NCI-H526 treated with DMSO at 0.1 percent for 48 hours (cell line): Measurements from ENCODE around the gene HLA-DQB2.

Experiments
- DNase-seq: peaks from one replicate; lab custom pipeline; 2025; lab: John Stamatoyannopoulos, UW

Gene HLA-DQB2

DNA sequence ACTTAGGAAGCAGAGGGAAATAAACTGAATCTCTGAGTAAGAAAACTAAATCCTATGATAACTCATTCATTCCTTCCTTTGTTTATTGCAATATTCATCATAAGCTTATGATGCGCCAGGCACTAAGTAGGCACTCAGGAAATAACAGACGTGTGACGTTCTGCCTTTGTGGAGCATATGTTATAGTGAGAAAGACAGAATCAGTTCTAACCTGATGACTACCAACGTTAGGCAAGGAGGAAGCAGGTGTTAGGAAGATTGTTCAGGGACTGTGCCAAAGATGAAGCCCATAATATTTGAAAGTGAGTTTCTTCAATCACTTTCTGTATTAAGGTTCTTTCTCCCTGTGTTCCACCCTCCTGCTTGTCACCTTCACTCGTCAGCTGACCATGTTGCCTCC is 18.6 kb downstream of the HLA-DQB2 start:
- no peak for DNase-seq

DNA sequence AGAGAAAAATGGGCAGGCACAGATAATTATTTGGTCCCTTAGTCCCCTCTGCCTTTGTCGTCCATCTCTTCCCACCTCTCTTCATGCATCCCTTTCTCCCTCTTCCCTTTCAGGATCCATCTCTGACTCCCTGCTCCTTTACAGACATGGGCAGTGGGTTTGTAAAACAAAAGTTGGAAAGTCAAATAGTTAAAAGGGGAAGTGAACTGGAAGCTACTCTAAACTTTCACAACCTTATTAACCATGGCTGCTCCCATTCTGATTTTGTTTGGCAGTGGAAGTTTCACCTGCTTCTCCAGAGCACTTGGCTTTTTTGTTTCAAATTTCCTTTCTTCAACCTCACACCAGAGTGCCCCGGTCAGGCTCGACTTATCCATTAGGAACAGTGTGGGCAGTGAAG is 21.0 kb downstream of the HLA-DQB2 start:
- DNase-seq: no peak

DNA sequence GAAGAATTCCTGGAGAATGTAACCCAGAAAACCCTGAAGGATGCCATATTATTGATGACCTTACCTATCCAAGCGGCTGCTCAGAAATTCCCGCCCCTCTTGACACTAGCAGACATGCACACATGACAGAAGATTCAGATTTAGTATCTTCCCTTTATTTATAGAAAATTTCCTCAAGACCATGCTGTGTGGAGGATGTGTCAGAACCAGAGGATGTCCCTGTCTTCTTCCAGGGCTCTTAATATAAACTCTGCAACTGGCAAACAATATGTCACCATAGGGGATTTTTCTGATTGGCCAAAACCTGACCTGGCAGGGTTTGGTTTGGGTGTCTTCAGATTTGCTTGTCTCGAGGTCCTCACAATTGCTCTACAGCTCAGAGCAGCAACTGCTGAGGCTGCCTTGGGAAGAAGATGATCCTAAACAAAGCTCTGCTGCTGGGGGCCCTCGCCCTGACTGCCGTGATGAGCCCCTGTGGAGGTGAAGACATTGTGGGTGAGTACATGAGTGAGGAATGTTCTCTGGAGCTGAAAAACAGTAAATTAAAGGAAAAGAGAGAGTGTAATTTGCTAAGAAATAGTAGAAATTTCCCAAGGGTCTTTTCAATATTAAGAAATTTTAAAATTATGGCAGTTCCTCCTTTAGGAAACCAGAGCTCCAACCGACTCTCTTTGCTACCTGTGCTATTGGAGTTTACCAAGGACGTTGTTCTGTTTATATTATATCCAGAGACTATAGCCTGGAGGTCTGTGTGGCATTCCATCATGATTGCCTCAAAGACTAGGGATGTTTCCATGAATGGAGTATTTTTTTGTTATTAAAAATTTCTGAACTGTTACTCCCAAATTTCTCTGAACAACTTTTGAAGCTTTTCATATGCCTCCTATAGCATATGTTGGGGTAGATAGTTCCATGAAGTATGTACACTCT is 22.0 kb downstream of the HLA-DQB2 start, which contains the start of gene HLA-DQA2:
Gene HLA-DQA2, plus strand, starts transcription at position 361 of the 930 bp plus-strand sequence. Its CDS starts 53 bp downstream, at position 414.
- no peak for DNase-seq

DNA sequence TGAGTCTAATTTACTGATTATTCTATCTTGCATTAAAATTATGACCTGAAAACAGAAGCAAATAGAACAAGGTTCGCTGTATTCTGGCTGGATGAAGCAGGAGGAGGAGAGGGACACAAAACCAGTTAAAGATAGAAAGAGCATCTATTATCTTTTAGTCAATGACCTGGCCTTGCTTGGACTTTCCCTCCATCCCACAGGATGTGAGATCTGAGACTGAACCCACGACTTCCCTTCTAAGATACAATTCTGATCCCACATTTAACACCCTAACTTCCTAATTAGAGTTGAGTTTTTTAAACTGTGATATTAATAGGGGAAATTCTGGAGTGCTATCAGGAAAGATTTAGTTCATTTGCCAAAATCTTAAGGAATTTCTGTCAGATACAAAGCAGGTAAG is 25.2 kb downstream of the HLA-DQB2 start:
- DNase-seq: no peak

DNA sequence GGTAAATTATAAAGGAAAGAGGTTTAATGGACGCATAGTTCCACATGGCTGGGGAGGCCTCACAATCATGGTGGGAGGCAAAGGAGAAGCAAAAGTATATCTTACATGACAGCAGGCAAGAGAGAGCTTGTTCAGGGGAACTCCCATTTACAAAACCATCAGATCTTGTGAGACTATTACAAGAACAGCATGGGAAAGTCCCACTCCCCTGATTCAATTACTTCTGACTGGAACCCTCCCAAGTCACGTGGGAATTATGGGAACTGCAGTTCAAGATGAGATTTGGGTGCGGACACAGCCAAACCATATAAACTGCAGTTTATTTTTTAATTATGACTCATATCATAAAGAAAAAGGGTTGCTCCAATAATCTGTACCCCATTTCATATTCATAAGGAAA is 44.5 kb downstream of the HLA-DQB2 start:
- DNase-seq: no peak

DNA sequence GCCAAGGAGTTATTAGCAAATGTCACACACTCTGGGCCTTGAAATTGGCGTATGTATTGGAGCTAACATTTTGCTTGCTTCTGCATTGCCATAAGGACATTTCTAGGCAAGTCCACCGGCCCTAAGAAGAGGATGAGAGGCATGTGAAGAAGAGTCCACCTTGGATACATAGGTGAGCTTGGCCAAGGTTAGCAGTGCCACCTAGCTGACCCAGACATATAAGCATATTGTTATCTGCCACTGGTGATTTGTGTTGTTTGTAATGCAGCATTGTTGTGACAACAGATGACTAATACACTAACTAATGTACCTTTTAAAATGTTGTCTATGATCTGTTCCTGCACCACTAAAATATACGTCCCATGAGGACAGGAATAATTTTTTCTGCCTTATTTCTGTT is 46.9 kb downstream of the HLA-DQB2 start:
- DNase-seq: no peak

DNA sequence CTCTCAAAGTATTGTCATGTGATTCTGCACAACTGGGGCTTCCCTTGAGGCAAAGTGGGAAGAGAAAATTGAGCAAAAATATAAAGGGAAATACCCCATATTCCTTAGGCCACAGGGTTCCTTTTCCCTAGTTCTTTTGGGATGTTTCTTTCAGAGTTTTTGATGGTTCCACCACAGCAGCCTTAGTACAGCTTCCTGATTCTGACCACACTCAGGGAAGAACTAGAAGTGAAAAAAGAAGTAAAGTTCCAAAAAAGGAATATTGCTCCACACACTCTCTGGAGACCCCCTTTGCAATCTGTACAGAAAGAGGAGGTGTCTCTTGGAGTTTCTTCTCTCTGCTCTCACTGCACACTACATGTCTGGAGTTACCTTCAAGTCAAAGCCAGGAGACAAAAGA is 50.1 kb downstream of the HLA-DQB2 start:
- no peak for DNase-seq

DNA sequence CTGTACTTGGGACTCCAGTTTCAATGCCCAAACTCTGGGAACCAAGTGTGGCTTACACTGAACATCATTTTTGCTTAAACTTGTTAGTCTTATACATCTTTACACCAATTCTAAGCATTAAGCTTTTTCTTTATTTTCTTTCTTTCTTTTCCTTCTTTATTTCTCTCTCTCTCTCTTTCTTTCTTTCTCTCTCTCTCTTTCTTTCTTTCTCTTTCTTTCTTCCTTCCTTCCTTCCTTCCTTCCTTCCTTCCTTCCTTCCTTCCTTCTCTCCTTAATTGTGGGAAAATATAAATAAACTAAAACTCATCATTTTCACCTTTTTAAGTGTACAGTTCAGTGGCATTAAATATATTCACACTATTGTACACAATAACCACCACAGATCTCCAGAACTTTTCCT is 53.7 kb downstream of the HLA-DQB2 start:
- no peak for DNase-seq
